Measurements from ENCODE around the gene MAST4. TPM values are rescaled to one million over a fixed set of nuclear protein-coding genes. Genes with fewer than 3 reads are reported as not detected.

Gene MAST4
- total RNA-seq, 2 donors from 2014 or later, result 50.4 to 60.6 TPM

DNA sequence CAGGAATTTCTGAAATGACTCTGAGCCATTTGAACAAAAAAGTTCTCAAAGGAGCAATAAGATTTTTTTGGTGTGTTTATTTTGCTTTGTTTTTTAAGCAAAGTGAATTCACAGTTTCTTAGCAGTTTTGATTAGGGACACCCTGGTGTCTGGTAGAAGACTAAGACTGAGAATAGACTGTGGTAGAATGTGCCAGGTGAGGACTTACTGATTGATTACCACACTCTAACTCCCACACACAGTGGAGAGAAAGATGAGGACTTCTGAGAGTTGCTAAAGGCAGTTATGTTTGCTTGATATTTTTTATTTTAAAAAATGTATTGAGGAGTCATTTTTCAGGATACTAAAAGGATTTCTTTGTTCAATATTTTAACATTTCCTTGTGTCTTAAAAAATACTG is 425.3 kb downstream of the MAST4 start:
- Histone ChIP-seq H3K4me1 (peaks cover 0 to 31% of the 10 kb centered on the region in 2 donors), H3K4me3 (no peak overlapping the region), H3K36me3 (no peaks in the 10 kb centered on the region), H3K27ac (no peak overlapping the region), H3K27me3 (no peaks in the 10 kb centered on the region), H3K9me3 (no peaks in the 10 kb centered on the region)
- DNase-seq (ENCODE audit: low spot score), result no peak
- TF ChIP-seq, protein P1, sequence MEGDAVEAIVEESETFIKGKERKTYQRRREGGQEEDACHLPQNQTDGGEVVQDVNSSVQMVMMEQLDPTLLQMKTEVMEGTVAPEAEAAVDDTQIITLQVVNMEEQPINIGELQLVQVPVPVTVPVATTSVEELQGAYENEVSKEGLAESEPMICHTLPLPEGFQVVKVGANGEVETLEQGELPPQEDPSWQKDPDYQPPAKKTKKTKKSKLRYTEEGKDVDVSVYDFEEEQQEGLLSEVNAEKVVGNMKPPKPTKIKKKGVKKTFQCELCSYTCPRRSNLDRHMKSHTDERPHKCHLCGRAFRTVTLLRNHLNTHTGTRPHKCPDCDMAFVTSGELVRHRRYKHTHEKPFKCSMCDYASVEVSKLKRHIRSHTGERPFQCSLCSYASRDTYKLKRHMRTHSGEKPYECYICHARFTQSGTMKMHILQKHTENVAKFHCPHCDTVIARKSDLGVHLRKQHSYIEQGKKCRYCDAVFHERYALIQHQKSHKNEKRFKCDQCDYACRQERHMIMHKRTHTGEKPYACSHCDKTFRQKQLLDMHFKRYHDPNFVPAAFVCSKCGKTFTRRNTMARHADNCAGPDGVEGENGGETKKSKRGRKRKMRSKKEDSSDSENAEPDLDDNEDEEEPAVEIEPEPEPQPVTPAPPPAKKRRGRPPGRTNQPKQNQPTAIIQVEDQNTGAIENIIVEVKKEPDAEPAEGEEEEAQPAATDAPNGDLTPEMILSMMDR (IDR thresholded peaks at IDR 0.05), result no peak

DNA sequence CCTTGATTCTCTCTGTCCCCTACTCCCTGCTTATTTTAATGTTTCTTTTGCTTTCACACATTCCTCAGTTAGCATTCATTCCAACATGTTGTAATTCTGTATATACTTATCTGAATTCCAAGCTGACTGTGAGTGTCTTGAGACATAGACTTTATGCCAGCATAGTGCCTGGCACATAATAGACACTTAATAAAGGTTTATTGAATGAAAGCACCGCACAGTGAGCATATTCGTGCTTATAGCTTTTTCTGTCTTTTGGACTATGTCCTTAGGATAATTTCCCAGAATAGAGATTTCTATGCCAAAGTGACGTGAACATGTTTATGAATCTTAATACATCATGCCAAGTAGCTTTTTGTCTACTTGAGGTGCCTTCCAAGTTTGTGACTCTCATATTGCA is 425.8 kb downstream of the MAST4 start:
- TF ChIP-seq, protein P1 (IDR thresholded peaks at IDR 0.05), result no peak
- H3K4me1 ChIP-seq, result peaks cover 0 to 31% of the 10 kb centered on the region in 2 donors
- H3K27ac ChIP-seq, result no peak overlapping the region

DNA sequence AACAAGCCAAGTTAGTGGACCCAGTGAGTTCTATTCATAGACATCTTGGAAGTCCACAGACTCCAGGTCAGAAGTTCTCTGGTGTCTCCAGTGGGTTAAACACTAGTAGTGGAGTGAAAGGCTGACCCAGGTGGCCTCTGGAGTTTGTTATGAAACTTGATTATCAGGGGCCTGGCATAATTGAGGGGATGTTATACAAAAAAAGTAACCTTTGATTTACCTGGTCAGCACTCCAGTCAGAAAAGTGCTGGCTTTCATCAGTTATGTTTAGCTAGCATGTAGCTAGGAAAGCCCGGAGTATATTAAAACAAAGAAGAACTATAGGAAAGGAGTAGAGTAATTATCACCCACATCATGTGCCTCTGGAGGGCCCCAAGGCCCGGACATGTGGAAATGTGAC is 429.3 kb downstream of the MAST4 start:
- no peaks in the 10 kb centered on the region for H3K9me3 ChIP-seq
- no peak overlapping the region for H3K27ac ChIP-seq
- TF ChIP-seq, protein P1 (IDR thresholded peaks at IDR 0.05), result no peak
- no peak for DNase-seq (ENCODE audit: low spot score)
- no peaks in the 10 kb centered on the region for H3K27me3 ChIP-seq
- no peak overlapping the region for H3K4me3 ChIP-seq
- peaks cover 0 to 41% of the 10 kb centered on the region in 2 donors for H3K4me1 ChIP-seq
- H3K36me3 ChIP-seq, result no peaks in the 10 kb centered on the region

More for the DNA sequence above, 425.8 kb downstream of the MAST4 start:
- H3K4me3 ChIP-seq, result no peak overlapping the region
- no peaks in the 10 kb centered on the region for H3K9me3 ChIP-seq
- DNase-seq (ENCODE audit: low spot score), result no peak
- no peaks in the 10 kb centered on the region for H3K36me3 ChIP-seq
- no peaks in the 10 kb centered on the region for H3K27me3 ChIP-seq

DNA sequence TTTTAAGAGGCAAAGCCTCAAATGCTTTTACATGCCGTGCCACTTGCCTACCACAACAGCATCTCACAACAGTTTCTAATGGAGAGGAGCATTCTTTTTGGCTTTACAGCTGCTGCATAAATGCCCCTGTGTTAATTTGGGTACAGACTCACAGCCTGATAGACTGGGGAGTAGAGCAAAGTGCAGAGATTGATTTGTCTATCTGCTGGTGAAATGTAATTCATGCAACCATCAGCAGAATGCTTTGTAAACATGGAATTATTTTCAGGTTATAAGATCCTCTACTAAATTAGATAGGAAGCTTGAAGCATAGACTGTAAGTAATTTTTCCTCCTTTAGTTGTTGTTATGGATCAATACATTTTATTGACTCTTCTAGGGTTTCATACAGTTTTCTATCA is 430.1 kb downstream of the MAST4 start:
- TF ChIP-seq, protein P1 (IDR thresholded peaks at IDR 0.05), result no peak
- Histone ChIP-seq H3K4me3 (no peak overlapping the region), H3K27ac (no peak overlapping the region), H3K9me3 (no peaks in the 10 kb centered on the region), H3K27me3 (no peaks in the 10 kb centered on the region), H3K4me1 (peaks cover 0 to 41% of the 10 kb centered on the region in 2 donors), H3K36me3 (no peaks in the 10 kb centered on the region)
- DNase-seq (ENCODE audit: low spot score), result no peak

DNA sequence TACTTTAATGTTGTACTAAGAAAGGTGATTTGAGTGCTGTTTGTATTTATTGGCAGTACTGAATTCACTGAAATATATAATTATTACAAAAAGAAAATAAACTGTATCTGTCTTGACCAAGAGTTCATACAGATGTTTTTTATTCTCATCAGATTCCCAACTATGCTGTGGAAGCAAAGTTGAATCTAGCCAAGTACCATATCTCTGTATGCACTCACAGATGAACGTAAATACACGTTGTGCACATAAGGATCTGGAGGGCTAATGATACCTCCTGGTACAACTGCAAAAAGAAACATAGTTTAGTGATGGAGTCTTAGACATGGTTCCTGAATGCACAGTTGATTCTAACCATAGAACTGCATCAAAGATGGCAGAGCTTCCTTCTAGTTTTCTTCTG is 431.0 kb downstream of the MAST4 start:
- Histone ChIP-seq H3K9me3 (no peaks in the 10 kb centered on the region), H3K4me1 (peaks cover 0 to 42% of the 10 kb centered on the region in 2 donors), H3K36me3 (no peaks in the 10 kb centered on the region), H3K4me3 (no peak overlapping the region), H3K27ac (no peak overlapping the region), H3K27me3 (no peaks in the 10 kb centered on the region)
- TF ChIP-seq, protein P1 (IDR thresholded peaks at IDR 0.05), result no peak
- no peak for DNase-seq (ENCODE audit: low spot score)

DNA sequence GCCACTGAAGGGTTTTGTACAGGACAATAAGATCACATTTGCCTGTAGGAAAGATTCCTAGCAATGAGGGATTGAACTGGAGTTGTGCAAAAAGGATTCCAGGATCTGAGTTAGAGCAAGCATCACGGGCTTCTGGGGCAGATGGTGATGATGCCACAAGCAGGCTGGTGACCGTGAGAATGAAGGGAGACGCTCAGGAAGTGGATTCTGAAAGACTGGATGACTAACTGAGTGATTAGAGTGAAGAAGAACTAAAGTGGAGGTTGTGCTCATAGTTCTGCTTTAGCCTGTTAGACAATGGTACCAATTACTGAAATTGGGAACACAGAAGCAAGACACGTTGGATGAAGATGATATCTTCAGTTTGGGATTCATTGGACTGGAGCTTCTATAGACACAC is 432.2 kb downstream of the MAST4 start:
- DNase-seq (ENCODE audit: low spot score), result no peak
- Histone ChIP-seq H3K9me3 (no peaks in the 10 kb centered on the region), H3K36me3 (no peaks in the 10 kb centered on the region), H3K27me3 (no peaks in the 10 kb centered on the region), H3K27ac (no peak overlapping the region), H3K4me3 (no peak overlapping the region), H3K4me1 (peaks cover 0 to 53% of the 10 kb centered on the region in 2 donors)
- TF ChIP-seq, protein P1 (IDR thresholded peaks at IDR 0.05), result no peak
